HUES6 (cell line): ENCODE data around the gene SERGEF.

Experiments used
- H3K27ac ChIP-seq: 2 replicates; pipeline ENCODE4 v1.7.0; 2013; ENCODE audit warnings: low read depth, mild to moderate bottlenecking, low read length, inconsistent platforms
- H3K27me3 ChIP-seq: 2 replicates; pipeline ENCODE4 v1.6.1; 2013; ENCODE audit warnings: low read length; ENCODE audit not compliant: control insufficient read depth, insufficient read depth
- H3K36me3 ChIP-seq: 2 replicates; pipeline ENCODE4 v1.6.1; 2013; ENCODE audit warnings: low read length; ENCODE audit not compliant: control insufficient read depth, insufficient read depth
- H3K4me1 ChIP-seq: 2 replicates; pipeline ENCODE4 v1.6.1; 2013; ENCODE audit warnings: low read length; ENCODE audit not compliant: control insufficient read depth, insufficient read depth
- H3K4me3 ChIP-seq: 2 replicates; pipeline ENCODE4 v1.5.1; 2013; ENCODE audit warnings: low read depth, low read length
- H3K9ac ChIP-seq: one replicate; pipeline ENCODE4 v1.6.1; 2013; ENCODE audit warnings: mild to moderate bottlenecking, low read length
- H3K9me3 ChIP-seq: 2 replicates; pipeline ENCODE4 v1.6.1; 2013; ENCODE audit warnings: low read depth, low read length; ENCODE audit not compliant: control insufficient read depth, insufficient read depth

SERGEF gene

GRCh38 chr11:17927681-17928343 lies 85.0 kb downstream of the SERGEF start:
- peaks cover 9% of the 10 kb centered on the region; the same call in 1 of the 2 replicates for H3K4me1 ChIP-seq
- H3K9me3 ChIP-seq: no peaks in the 10 kb centered on the region
- no peak overlapping the region for H3K4me3 ChIP-seq
- no peaks in the 10 kb centered on the region for H3K36me3 ChIP-seq
- no peaks in the 10 kb centered on the region for H3K27me3 ChIP-seq
- H3K27ac ChIP-seq: no peak overlapping the region
- H3K9ac ChIP-seq: no peak overlapping the region

- Histone ChIP-seq H3K9ac (no peak overlapping the region), H3K36me3 (no peaks in the 10 kb centered on the region), H3K27ac (no peak overlapping the region), H3K27me3 (no peaks in the 10 kb centered on the region), H3K4me1 (peaks cover 9% of the 10 kb centered on the region; the same call in 1 of the 2 replicates), H3K9me3 (no peaks in the 10 kb centered on the region), H3K4me3 (no peak overlapping the region)
Measured at GRCh38 chr11:17927041-17927440, 85.8 kb downstream of the SERGEF start.

DNA sequence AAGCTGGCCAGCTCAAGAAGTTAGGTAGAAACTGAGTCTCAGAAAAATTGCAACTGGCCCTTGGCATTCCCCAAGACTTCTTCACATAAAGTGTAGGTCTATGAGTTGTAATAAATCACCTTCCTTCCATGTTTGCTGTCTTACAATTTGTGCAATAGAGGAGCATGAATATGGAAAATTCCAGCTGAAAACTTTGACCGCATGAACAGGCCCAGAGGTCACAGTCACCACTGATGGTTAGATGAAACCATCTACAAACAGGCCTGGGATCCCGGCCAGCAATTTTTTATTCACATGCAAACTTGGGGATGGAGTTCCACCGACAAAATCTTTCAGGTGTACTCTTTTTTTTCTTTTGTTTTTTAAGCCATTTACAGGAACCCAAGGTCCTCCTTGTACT lies 88.1 kb downstream of the SERGEF start:
- Histone ChIP-seq H3K27ac (no peak overlapping the region), H3K4me1 (peaks cover 4% of the 10 kb centered on the region; the same call in 1 of the 2 replicates), H3K36me3 (no peaks in the 10 kb centered on the region), H3K9me3 (no peaks in the 10 kb centered on the region), H3K9ac (no peak overlapping the region), H3K4me3 (no peak overlapping the region), H3K27me3 (no peaks in the 10 kb centered on the region)

DNA sequence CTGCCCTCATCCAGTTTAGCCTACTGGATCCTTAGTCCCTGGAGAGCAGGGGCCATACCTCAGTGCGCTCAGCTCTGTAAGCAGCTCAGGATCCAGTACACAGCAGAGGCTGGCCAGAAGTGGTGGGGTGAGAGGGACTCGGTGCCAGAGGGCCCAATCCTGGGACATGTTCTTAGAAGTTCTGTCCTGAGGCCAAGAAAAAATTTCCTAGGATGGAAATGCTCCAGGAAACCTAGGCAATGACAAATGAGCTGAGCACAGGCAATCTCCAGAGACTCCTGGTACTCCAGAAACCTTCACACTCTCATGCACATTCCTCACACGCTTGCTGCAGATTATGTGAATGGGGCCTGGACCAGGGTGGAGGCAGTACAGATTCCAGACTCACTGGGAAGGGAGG lies 89.6 kb downstream of the SERGEF start:
- H3K36me3 ChIP-seq: no peaks in the 10 kb centered on the region
- H3K4me1 ChIP-seq: peaks cover 11% of the 10 kb centered on the region
- no peak overlapping the region for H3K9ac ChIP-seq
- H3K9me3 ChIP-seq: no peaks in the 10 kb centered on the region
- no peak overlapping the region for H3K4me3 ChIP-seq
- H3K27me3 ChIP-seq: no peaks in the 10 kb centered on the region
- no peak overlapping the region for H3K27ac ChIP-seq

DNA sequence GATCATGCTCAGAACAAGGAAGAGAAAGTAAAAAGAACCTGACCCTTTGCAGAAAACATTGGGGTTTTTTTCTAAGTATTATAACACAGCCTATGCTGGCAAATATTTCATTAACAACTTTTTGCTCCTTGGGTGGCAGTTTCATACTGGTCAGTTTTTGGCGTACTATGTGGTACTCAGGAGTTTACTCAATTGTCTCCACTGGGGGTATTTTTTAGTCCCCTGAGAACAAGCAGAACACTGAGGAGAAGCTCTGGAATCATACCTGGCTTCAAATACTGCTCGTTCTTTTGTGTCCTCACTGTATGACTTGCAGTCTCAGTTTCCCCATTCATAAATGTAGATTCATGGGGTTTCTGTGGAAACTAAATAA lies 90.4 kb downstream of the SERGEF start:
- Histone ChIP-seq H3K27me3 (no peaks in the 10 kb centered on the region), H3K9ac (no peak overlapping the region), H3K9me3 (no peaks in the 10 kb centered on the region), H3K36me3 (no peaks in the 10 kb centered on the region), H3K27ac (no peak overlapping the region), H3K4me3 (no peak overlapping the region), H3K4me1 (peaks cover 19% of the 10 kb centered on the region)

GRCh38 chr11:17921659-17922415 lies 91.0 kb downstream of the SERGEF start:
- Histone ChIP-seq H3K9ac (no peak overlapping the region), H3K4me1 (peaks cover 21% of the 10 kb centered on the region), H3K27me3 (no peaks in the 10 kb centered on the region), H3K27ac (no peak overlapping the region), H3K36me3 (no peaks in the 10 kb centered on the region), H3K4me3 (no peak overlapping the region), H3K9me3 (no peaks in the 10 kb centered on the region)

DNA sequence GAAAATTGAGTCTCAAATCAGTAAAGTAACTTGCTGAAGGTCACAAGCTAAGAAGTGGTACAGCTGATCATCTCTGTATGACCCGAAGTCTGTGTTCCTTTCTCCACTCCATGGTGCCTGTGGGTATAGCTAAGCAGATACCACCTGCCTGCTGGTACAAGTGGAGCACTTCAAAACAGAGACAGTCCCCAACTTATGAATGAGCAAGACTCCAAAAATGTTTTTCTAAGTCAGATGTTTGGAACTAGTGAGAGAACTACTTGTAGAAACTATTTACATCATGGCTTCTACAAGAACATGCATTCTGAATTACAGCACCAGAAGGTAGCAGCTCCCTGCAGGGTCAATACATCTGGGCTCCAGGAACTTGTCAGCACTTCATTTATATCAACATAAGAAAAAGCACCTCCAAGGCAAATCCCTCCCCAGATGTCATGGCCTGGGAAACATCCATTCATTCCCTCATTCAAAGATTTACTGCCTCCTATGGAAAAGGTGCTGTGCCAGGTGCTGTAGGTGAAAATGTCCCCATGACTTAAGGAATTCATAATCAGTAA lies 94.7 kb downstream of the SERGEF start:
- no peak overlapping the region for H3K4me3 ChIP-seq
- no peaks in the 10 kb centered on the region for H3K27me3 ChIP-seq
- H3K4me1 ChIP-seq: peaks cover 21% of the 10 kb centered on the region
- no peaks in the 10 kb centered on the region for H3K9me3 ChIP-seq
- no peak overlapping the region for H3K27ac ChIP-seq
- no peak overlapping the region for H3K9ac ChIP-seq
- no peaks in the 10 kb centered on the region for H3K36me3 ChIP-seq

- Histone ChIP-seq H3K4me3 (no peak overlapping the region), H3K27ac (no peak overlapping the region), H3K36me3 (no peaks in the 10 kb centered on the region), H3K4me1 (peaks cover 21% of the 10 kb centered on the region), H3K27me3 (no peaks in the 10 kb centered on the region), H3K9ac (no peak overlapping the region), H3K9me3 (no peaks in the 10 kb centered on the region)
Measured at GRCh38 chr11:17917556-17917955, 95.3 kb downstream of the SERGEF start.

- H3K4me1 ChIP-seq: peaks cover 16% of the 10 kb centered on the region
- no peaks in the 10 kb centered on the region for H3K36me3 ChIP-seq
- no peaks in the 10 kb centered on the region for H3K9me3 ChIP-seq
- H3K4me3 ChIP-seq: no peak overlapping the region
- no peaks in the 10 kb centered on the region for H3K27me3 ChIP-seq
- H3K27ac ChIP-seq: no peak overlapping the region
- H3K9ac ChIP-seq: no peak overlapping the region
Measured at GRCh38 chr11:17915500-17916143, 97.2 kb downstream of the SERGEF start.

DNA sequence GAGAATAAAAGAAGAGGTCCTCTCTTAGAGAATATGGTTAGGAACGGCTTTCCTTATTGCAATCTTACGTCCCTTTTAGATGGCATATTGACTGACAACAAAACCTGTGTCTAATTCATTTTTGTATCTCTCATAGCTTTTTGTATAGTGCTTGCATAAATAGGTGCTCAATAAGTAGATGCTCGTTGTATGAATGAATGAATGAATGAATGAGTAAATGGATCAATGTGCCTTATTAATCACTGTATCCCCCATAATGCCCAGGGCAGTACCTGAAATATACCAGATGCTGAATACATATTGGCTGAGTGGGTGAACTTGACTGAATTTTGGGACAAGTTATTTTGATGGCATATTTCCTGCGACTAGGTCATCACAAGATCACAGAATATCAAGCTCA lies 97.9 kb downstream of the SERGEF start:
- Histone ChIP-seq H3K27ac (no peak overlapping the region), H3K27me3 (no peaks in the 10 kb centered on the region), H3K36me3 (no peaks in the 10 kb centered on the region)

DNA sequence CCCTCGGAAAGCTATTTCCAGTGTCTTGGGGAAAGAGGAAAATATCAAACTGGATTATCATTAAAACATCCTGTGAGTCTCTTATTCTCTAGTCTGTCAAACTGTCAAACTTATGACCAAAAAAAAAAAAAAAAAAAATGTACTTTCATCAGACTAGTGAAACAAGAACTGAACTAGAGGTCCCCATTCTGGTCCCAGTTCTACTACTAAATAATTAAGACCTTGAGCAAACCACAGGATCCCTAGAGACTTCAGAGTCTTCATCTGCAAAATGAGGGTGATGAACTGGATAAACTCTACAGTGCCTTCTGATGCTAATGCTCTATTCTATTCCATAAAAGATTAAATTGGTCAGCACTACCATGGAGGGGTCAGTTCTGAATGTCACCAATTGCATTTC lies 105.8 kb downstream of the SERGEF start:
- no peaks in the 10 kb centered on the region for H3K27me3 ChIP-seq
- H3K9ac ChIP-seq: no peak overlapping the region
- H3K9me3 ChIP-seq: no peaks in the 10 kb centered on the region
- no peak overlapping the region for H3K4me3 ChIP-seq
- H3K4me1 ChIP-seq: peaks cover 5% of the 10 kb centered on the region; the same call in 1 of the 2 replicates
- H3K36me3 ChIP-seq: no peaks in the 10 kb centered on the region
- no peak overlapping the region for H3K27ac ChIP-seq

More for the DNA sequence above, 97.9 kb downstream of the SERGEF start:
- Histone ChIP-seq H3K9ac (no peak overlapping the region), H3K4me3 (no peak overlapping the region), H3K9me3 (no peaks in the 10 kb centered on the region), H3K4me1 (peaks cover 16% of the 10 kb centered on the region)
